Epithelial cell of proximal tubule (primary cell): ENCODE measurements around the gene MAB21L4. TPM values are rescaled to one million over a fixed set of nuclear protein-coding genes. Genes with fewer than 3 reads are reported as not detected.
A peak's percentile ranks its signal among the peaks of the same experiment; 100 is the strongest.

Experiments used
- DNase-seq: peaks from one replicate; pipeline ENCODE4 v3.0.0-alpha.2; 2011; ENCODE audit warnings: low read depth
- H3K4me3 ChIP-seq: 2 replicates; pipeline ENCODE4 v1.5.1; 2011; ENCODE audit warnings: low read depth, mild to moderate bottlenecking, low read length
- CTCF ChIP-seq: conservative IDR thresholded peaks from 2 replicates; pipeline ENCODE4 v1.5.1; 2012; ENCODE audit warnings: low read depth, mild to moderate bottlenecking, low read length
- total RNA-seq: library from RNA; depleted of rRNA; stranded (reverse); fragments of >200 nt; gene quantifications from 2 replicates; pipeline ENCODE4 v1.2.3, GENCODE V29; 2015

The MAB21L4 gene
- total RNA-seq, 1 donor from 2014 or later = 0.81 TPM

GRCh38 chr2:240913810-240914644 is 18.1 kb upstream of the MAB21L4 start:
- TF ChIP-seq CTCF = peak; percentile 76
- H3K4me3 ChIP-seq = no peak overlapping the region
- DNase-seq = no peak

GRCh38 chr2:240912878-240913809 is 17.2 kb upstream of the MAB21L4 start:
- TF ChIP-seq CTCF = no peak
- DNase-seq = no peak
- H3K4me3 ChIP-seq = no peak overlapping the region

GRCh38 chr2:240911641-240912265 is 15.8 kb upstream of the MAB21L4 start:
- TF ChIP-seq CTCF = no peak
- no peak for DNase-seq
- no peak overlapping the region for H3K4me3 ChIP-seq

GRCh38 chr2:240909216-240909974 is 13.4 kb upstream of the MAB21L4 start:
- no peak overlapping the region for H3K4me3 ChIP-seq
- DNase-seq = no peak
- TF ChIP-seq CTCF = no peak

GRCh38 chr2:240906911-240907590 is 11.1 kb upstream of the MAB21L4 start:
- no peak for TF ChIP-seq CTCF
- DNase-seq = no peak
- no peak overlapping the region for H3K4me3 ChIP-seq
